GM23248 (cell line): ENCODE results near the gene TRIM22. TPM values are rescaled to one million over a fixed set of nuclear protein-coding genes. Genes with fewer than 3 reads are reported as not detected.

ENCODE experiments used
- DNase-seq: peaks from one replicate; pipeline ENCODE4 v3.0.0-alpha.2; 2015
- H2AFZ ChIP-seq: fragments of 200-600 bp; sonication (generic); 2 replicates; pipeline ENCODE4 v1.6.1; 2016; ENCODE audit warnings: antibody characterized with exemption
- H3F3A ChIP-seq: fragments of 200-600 bp; sonication (generic); 2 replicates; pipeline ENCODE4 v1.6.1; 2016; ENCODE audit warnings: mild to moderate bottlenecking, antibody characterized with exemption, mixed run types; ENCODE audit not compliant: insufficient read depth
- H3K27ac ChIP-seq: fragments of 200-600 bp; sonication (generic); 2 replicates; pipeline ENCODE4 v1.5.1; 2016; ENCODE audit warnings: mild to moderate bottlenecking
- H3K27me3 ChIP-seq: fragments of 200-600 bp; sonication (generic); replicated peaks from 2 replicates; pipeline ENCODE4 v1.6.1; 2016; ENCODE audit warnings: mild to moderate bottlenecking; ENCODE audit not compliant: insufficient read depth
- H3K36me3 ChIP-seq: fragments of 200-600 bp; sonication (generic); 2 replicates; pipeline ENCODE4 v1.6.1; 2016; ENCODE audit warnings: low read depth, mild to moderate bottlenecking
- H3K4me1 ChIP-seq: fragments of 200-600 bp; sonication (generic); 2 replicates; pipeline ENCODE4 v1.6.1; 2016; ENCODE audit warnings: mild to moderate bottlenecking; ENCODE audit not compliant: insufficient read depth
- H3K4me2 ChIP-seq: fragments of 200-600 bp; sonication (generic); one replicate; pipeline ENCODE4 v1.6.1; 2016; ENCODE audit warnings: mild to moderate bottlenecking; ENCODE audit not compliant: unreplicated experiment
- H3K4me3 ChIP-seq: fragments of 200-600 bp; sonication (generic); 2 replicates; pipeline ENCODE4 v1.5.1; 2016; ENCODE audit warnings: mild to moderate bottlenecking
- H3K79me2 ChIP-seq: fragments of 200-600 bp; sonication (generic); 2 replicates; pipeline ENCODE4 v1.6.1; 2016; ENCODE audit warnings: mild to moderate bottlenecking; ENCODE audit not compliant: insufficient read depth
- H3K9ac ChIP-seq: fragments of 200-600 bp; sonication (generic); 2 replicates; pipeline ENCODE4 v1.6.1; 2016; ENCODE audit warnings: mild to moderate bottlenecking
- H3K9me2 ChIP-seq: fragments of 200-600 bp; sonication (generic); 2 replicates; pipeline ENCODE4 v1.6.1; 2016; ENCODE audit warnings: mixed run types, mild to moderate bottlenecking, moderate library complexity; ENCODE audit not compliant: insufficient read depth
- H3K9me3 ChIP-seq: fragments of 200-600 bp; sonication (generic); one replicate; pipeline ENCODE4 v1.6.1; 2017; ENCODE audit warnings: low read depth
- H4K20me1 ChIP-seq: fragments of 200-600 bp; sonication (generic); 2 replicates; pipeline ENCODE4 v1.6.0; 2016; ENCODE audit not compliant: insufficient read depth
- EZH2 ChIP-seq: fragments of 200-600 bp; sonication (generic); IDR thresholded peaks from 2 replicates; pipeline ENCODE4 v1.6.1; 2018; ENCODE audit warnings: antibody characterized with exemption, mild to moderate bottlenecking; ENCODE audit not compliant: insufficient read depth, poor library complexity, severe bottlenecking
- EZH2phosphoT487 ChIP-seq: fragments of 200-600 bp; sonication (generic); IDR thresholded peaks from 2 replicates; pipeline ENCODE4 v1.6.1; 2018; ENCODE audit warnings: antibody characterized with exemption, moderate library complexity, mild to moderate bottlenecking, low read depth; ENCODE audit not compliant: insufficient read depth
- WGBS, 2 experiments: methylation state at CpG; one replicate each; pipeline ENCODE4 v1.1.6; 2015 to 2017; ENCODE audit warnings: low lambda C conversion rate in 2 of 2, low coverage in 1 of 2; ENCODE audit errors: missing lambda C conversion rate in 2 of 2; 5-methylcytosine and 5-hydroxymethylcytosine counted together
- in situ Hi-C: fragments of 300-500 bp; cut with MboI; formaldehyde crosslinking; loops from 2 replicates; pipeline ENCODE4 v1.15.0; 2020
- polyA plus RNA-seq: library from polyadenylated mRNA; unstranded; fragments of >200 nt; fragmentation: Nextera tagmentation; extraction: Ambion mirVana; gene quantifications from 2 replicates; pipeline ENCODE4 v1.2.1, GENCODE V29; 2016
- total RNA-seq: library from RNA; depleted of rRNA; stranded (reverse); fragments of >200 nt; shearing (Covaris generic); gene quantifications from 2 replicates; pipeline ENCODE4 v1.2.3, GENCODE V29; 2014

Gene TRIM22
- total and polyA plus RNA-seq, 2 experiments from 2014 or later = 50.2 to 58.4 TPM

- H2AFZ ChIP-seq = no peak overlapping the region
- H3K4me3 ChIP-seq = 0 out of 2 replicates have a peak overlapping the region, but pooled peaks have one; percentile 79
- TF ChIP-seq EZH2phosphoT487 (no peak), EZH2 (no peak)
- peaks cover 36% of the 10 kb centered on the region for H3K79me2 ChIP-seq
- H4K20me1 ChIP-seq = no peaks in the 10 kb centered on the region
- no peaks in the 10 kb centered on the region for H3K9me2 ChIP-seq
- H3F3A ChIP-seq = peaks cover 9% of the 10 kb centered on the region; the same call in 1 of the 2 replicates
- H3K4me1 ChIP-seq = peaks cover 18% of the 10 kb centered on the region
- no peaks in the 10 kb centered on the region for H3K27me3 ChIP-seq
- peaks cover 17% of the 10 kb centered on the region; the same call in 1 of the 2 replicates for H3K36me3 ChIP-seq
- H3K27ac ChIP-seq = no peak overlapping the region
- peak overlapping the region; percentile 96; the same call in 1 of the 2 replicates for H3K9ac ChIP-seq
- no peak for DNase-seq
- in situ Hi-C loops = loop anchor here (25.0 kb wide), 1 partner anchor 645 kb away; no protein-coding TSS in a partner anchor
- H3K4me2 ChIP-seq = peak overlapping the region; percentile 97
- no peaks in the 10 kb centered on the region for H3K9me3 ChIP-seq
- WGBS, 2 experiments = 97% methylated on average over 3 of the region's 3 CpGs
Measured at GRCh38 chr11:5691964-5692361, 2.4 kb downstream of the TRIM22 start.

GRCh38 chr11:5694642-5695041 is 5.1 kb downstream of the TRIM22 start:
- Histone ChIP-seq H3K4me3 (no peak overlapping the region), H3K9ac (no peak overlapping the region), H3K4me2 (no peak overlapping the region), H3K27ac (no peak overlapping the region), H3K79me2 (peaks cover 36% of the 10 kb centered on the region), H3F3A (no peaks in the 10 kb centered on the region), H4K20me1 (no peaks in the 10 kb centered on the region), H3K36me3 (peaks cover 33% of the 10 kb centered on the region; the same call in 1 of the 2 replicates), H3K9me2 (no peaks in the 10 kb centered on the region), H3K9me3 (no peaks in the 10 kb centered on the region), H3K27me3 (no peaks in the 10 kb centered on the region), H3K4me1 (peaks cover 11% of the 10 kb centered on the region; the same call in 1 of the 2 replicates), H2AFZ (no peak overlapping the region)
- in situ Hi-C loops = loop anchor here (25.0 kb wide), 1 partner anchor 643 kb away; no protein-coding TSS in a partner anchor
- TF ChIP-seq EZH2phosphoT487 (no peak), EZH2 (no peak)
- 97 to 100% methylated on average over 1 of the region's 1 CpG for WGBS, 2 experiments
- DNase-seq = no peak

GRCh38 chr11:5695580-5695979 is 6.0 kb downstream of the TRIM22 start:
- no peak overlapping the region for H3K27ac ChIP-seq
- no peaks in the 10 kb centered on the region for H3K9me3 ChIP-seq
- H3K27me3 ChIP-seq = no peaks in the 10 kb centered on the region
- H3K9ac ChIP-seq = no peak overlapping the region
- H3K4me2 ChIP-seq = no peak overlapping the region
- no peaks in the 10 kb centered on the region for H3F3A ChIP-seq
- no peak for DNase-seq
- in situ Hi-C loops = loop anchor here (25.0 kb wide), 1 partner anchor 642 kb away; no protein-coding TSS in a partner anchor
- H3K36me3 ChIP-seq = peaks cover 40% of the 10 kb centered on the region; the same call in 1 of the 2 replicates
- H4K20me1 ChIP-seq = no peaks in the 10 kb centered on the region
- H2AFZ ChIP-seq = no peak overlapping the region
- H3K9me2 ChIP-seq = no peaks in the 10 kb centered on the region
- peaks cover 11% of the 10 kb centered on the region; the same call in 1 of the 2 replicates for H3K4me1 ChIP-seq
- no peak overlapping the region for H3K4me3 ChIP-seq
- WGBS, 2 experiments = 61 to 71% methylated on average over 1 of the region's 1 CpG
- no peak for TF ChIP-seq EZH2
- TF ChIP-seq EZH2phosphoT487 = no peak
- H3K79me2 ChIP-seq = peaks cover 32% of the 10 kb centered on the region

DNA sequence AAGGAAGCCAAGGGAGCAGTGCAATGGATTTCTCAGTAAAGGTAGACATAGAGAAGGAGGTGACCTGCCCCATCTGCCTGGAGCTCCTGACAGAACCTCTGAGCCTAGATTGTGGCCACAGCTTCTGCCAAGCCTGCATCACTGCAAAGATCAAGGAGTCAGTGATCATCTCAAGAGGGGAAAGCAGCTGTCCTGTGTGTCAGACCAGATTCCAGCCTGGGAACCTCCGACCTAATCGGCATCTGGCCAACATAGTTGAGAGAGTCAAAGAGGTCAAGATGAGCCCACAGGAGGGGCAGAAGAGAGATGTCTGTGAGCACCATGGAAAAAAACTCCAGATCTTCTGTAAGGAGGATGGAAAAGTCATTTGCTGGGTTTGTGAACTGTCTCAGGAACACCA is 6.6 kb downstream of the TRIM22 start:
- Histone ChIP-seq H3K4me2 (no peak overlapping the region), H3K27ac (no peak overlapping the region), H4K20me1 (no peaks in the 10 kb centered on the region), H3K4me1 (peaks cover 8% of the 10 kb centered on the region; the same call in 1 of the 2 replicates), H3K9me2 (no peaks in the 10 kb centered on the region), H3K4me3 (no peak overlapping the region), H3K36me3 (peaks cover 40% of the 10 kb centered on the region; the same call in 1 of the 2 replicates), H3K9me3 (no peaks in the 10 kb centered on the region), H3K79me2 (peaks cover 25% of the 10 kb centered on the region), H3F3A (no peaks in the 10 kb centered on the region), H2AFZ (no peak overlapping the region), H3K9ac (no peak overlapping the region), H3K27me3 (no peaks in the 10 kb centered on the region)
- DNase-seq = no peak
- in situ Hi-C loops = loop anchor here (25.0 kb wide), 1 partner anchor 641 kb away; no protein-coding TSS in a partner anchor
- 58 to 61% methylated on average over 2 of the region's 2 CpGs for WGBS, 2 experiments
- TF ChIP-seq EZH2phosphoT487 (no peak), EZH2 (no peak)
